Liver (tissue), 9 donors: Measurements from ENCODE around the gene C1S. TPM values are rescaled to one million over a fixed set of nuclear protein-coding genes. Genes with fewer than 3 reads are reported as not detected.

ENCODE experiments used
- DNase-seq: peaks from one replicate; pipeline ENCODE4 v3.0.0-alpha.2; 2017; ENCODE audit warnings: low spot score
- H3K27ac ChIP-seq, 2 donors: one replicate each; pipeline ENCODE4 v1.7.0; 2013; ENCODE audit warnings: inconsistent platforms in 2 of 2, low read length in 2 of 2, control low read depth in 1 of 2, low read depth in 1 of 2, mild to moderate bottlenecking in 1 of 2
- H3K27me3 ChIP-seq, 4 donors: one replicate each; pipeline versions ENCODE4 v1.6.1 to v1.7.0; 2013; ENCODE audit warnings: low read length in 3 of 4, inconsistent platforms in 1 of 4, mild to moderate bottlenecking in 1 of 4, moderate library complexity in 1 of 4; ENCODE audit not compliant: control insufficient read depth in 4 of 4, insufficient read depth in 4 of 4
- H3K36me3 ChIP-seq, 4 donors: one replicate each; pipeline versions ENCODE4 v1.6.1 to v1.7.0; 2013; ENCODE audit warnings: low read length in 3 of 4, mild to moderate bottlenecking in 3 of 4, low read depth in 1 of 4, moderate library complexity in 1 of 4; ENCODE audit not compliant: control insufficient read depth in 4 of 4, insufficient read depth in 3 of 4
- H3K4me1 ChIP-seq, 4 donors: one replicate each; pipeline versions ENCODE4 v1.6.1 to v1.7.0; 2013; ENCODE audit warnings: low read length in 3 of 4, mild to moderate bottlenecking in 3 of 4, moderate library complexity in 1 of 4; ENCODE audit not compliant: control insufficient read depth in 4 of 4, insufficient read depth in 4 of 4
- H3K4me3 ChIP-seq, 3 donors: one replicate each; pipeline versions ENCODE4 v1.6.1 to v1.7.0; 2013; ENCODE audit warnings: low read length in 3 of 3, control low read depth in 1 of 3, low read depth in 1 of 3, mild to moderate bottlenecking in 1 of 3
- H3K9ac ChIP-seq, 2 donors: one replicate each; pipeline ENCODE4 v1.7.0; 2013; ENCODE audit warnings: low read length in 2 of 2, mild to moderate bottlenecking in 2 of 2, moderate library complexity in 2 of 2, control low read depth in 1 of 2, low read depth in 1 of 2
- H3K9me3 ChIP-seq, 4 donors: one replicate each; pipeline versions ENCODE4 v1.6.1 to v1.7.0; 2013; ENCODE audit warnings: low read length in 3 of 4; ENCODE audit not compliant: control insufficient read depth in 4 of 4
- EGR1 ChIP-seq, 2 donors: IDR thresholded peaks; 2 replicates each; pipeline ENCODE4 v1.6.1; 2016 to 2018; ENCODE audit warnings: antibody characterized with exemption in 2 of 2, low read depth in 2 of 2
- FOXA1 ChIP-seq: IDR thresholded peaks from 2 replicates; pipeline ENCODE4 v1.6.1; 2016; ENCODE audit warnings: antibody characterized with exemption
- FOXA2 ChIP-seq: IDR thresholded peaks from 2 replicates; pipeline ENCODE4 v1.6.1; 2016; ENCODE audit warnings: antibody characterized with exemption
- GABPA ChIP-seq, 2 donors: IDR thresholded peaks in 1 of 2; conservative IDR thresholded peaks in 1 of 2; 2 replicates each; pipeline ENCODE4 v1.6.1; 2016; ENCODE audit warnings: antibody characterized with exemption in 2 of 2, mild to moderate bottlenecking in 1 of 2, moderate library complexity in 1 of 2
- HNF4A ChIP-seq, 2 donors: conservative IDR thresholded peaks; 2 replicates each; pipeline ENCODE4 v1.6.1; 2016; ENCODE audit warnings: antibody characterized with exemption in 2 of 2, mild to moderate bottlenecking in 2 of 2
- HNF4G ChIP-seq: IDR thresholded peaks from 2 replicates; pipeline ENCODE4 v1.6.1; 2016; ENCODE audit warnings: antibody characterized with exemption
- JUND ChIP-seq, 2 donors: IDR thresholded peaks; 2 replicates each; pipeline ENCODE4 v1.6.1; 2016; ENCODE audit warnings: antibody characterized with exemption in 2 of 2
- NR2F2 ChIP-seq: IDR thresholded peaks from 2 replicates; pipeline ENCODE4 v1.6.1; 2016; ENCODE audit warnings: antibody characterized with exemption
- RAD21 ChIP-seq, 2 donors: IDR thresholded peaks; 2 replicates each; pipeline ENCODE4 v1.6.1; 2016; ENCODE audit warnings: antibody characterized with exemption in 2 of 2, mild to moderate bottlenecking in 2 of 2
- RXRA ChIP-seq, 2 donors: IDR thresholded peaks; 2 replicates each; pipeline ENCODE4 v1.6.1; 2017 to 2018; ENCODE audit warnings: antibody characterized with exemption in 2 of 2, mild to moderate bottlenecking in 1 of 2
- SP1 ChIP-seq: IDR thresholded peaks from 2 replicates; pipeline ENCODE4 v1.6.1; 2018; ENCODE audit warnings: antibody characterized with exemption, mild to moderate bottlenecking
- TAF1 ChIP-seq: conservative IDR thresholded peaks from 2 replicates; pipeline ENCODE4 v1.6.1; 2016; ENCODE audit warnings: antibody characterized with exemption, mild to moderate bottlenecking
- YY1 ChIP-seq: IDR thresholded peaks from 2 replicates; pipeline ENCODE4 v1.6.1; 2016; ENCODE audit warnings: antibody characterized with exemption, mild to moderate bottlenecking
- WGBS: extraction: QIAGEN DNeasy Blood & Tissue Kit; methylation state at CpG from one replicate; pipeline ENCODE4 v1.1.7; 2013; 5-methylcytosine and 5-hydroxymethylcytosine counted together
- polyA plus RNA-seq, 2 donors: library from polyadenylated mRNA; stranded (reverse) in 1 of 2; unstranded in 1 of 2; fragments of 200-250 nt in 1 of 2; fragments of >200 nt in 1 of 2; fragmentation: Nextera tagmentation in 1 of 2; extraction: Ambion mirVana in 1 of 2; gene quantifications; one replicate each; pipeline versions ENCODE4 v1.2.1 to v1.2.3, GENCODE V29; 2013 to 2015
- total RNA-seq, 2 donors: library from RNA; depleted of rRNA; stranded (reverse); fragments of >200 nt; gene quantifications; one replicate each; pipeline ENCODE4 v1.2.3, GENCODE V29; 2014
- TF ChIP-seq, protein P1 (sequence below): fragments of 150-350 bp; IDR thresholded peaks from 2 replicates; pipeline ENCODE4 v1.5.1; 2017; ENCODE audit warnings: improper control_type of control experiment, low read depth, low read length; ENCODE audit not compliant: missing input control
- TF ChIP-seq, protein P2 (sequence below): IDR thresholded peaks from 2 replicates; pipeline ENCODE4 v1.6.1; 2016; ENCODE audit warnings: antibody characterized with exemption, mild to moderate bottlenecking
- TF ChIP-seq, protein P3 (sequence below): IDR thresholded peaks from 2 replicates; pipeline ENCODE4 v1.6.1; 2016; ENCODE audit warnings: antibody characterized with exemption
- TF ChIP-seq, protein P4 (sequence below): IDR thresholded peaks from 2 replicates; pipeline ENCODE4 v1.6.1; 2016; ENCODE audit warnings: antibody characterized with exemption
- TF ChIP-seq, protein P5 (sequence below): IDR thresholded peaks from 2 replicates; pipeline ENCODE4 v1.6.1; 2016; ENCODE audit warnings: antibody characterized with exemption
- donor health status: healthy.
- donor health status: healthy.
- donor health status: healthy.
- donor health status: healthy.
- donor health status: healthy.

C1S gene
- total and polyA plus RNA-seq, 4 donors, result 267 to 2,029 (median 1,568) TPM

DNA sequence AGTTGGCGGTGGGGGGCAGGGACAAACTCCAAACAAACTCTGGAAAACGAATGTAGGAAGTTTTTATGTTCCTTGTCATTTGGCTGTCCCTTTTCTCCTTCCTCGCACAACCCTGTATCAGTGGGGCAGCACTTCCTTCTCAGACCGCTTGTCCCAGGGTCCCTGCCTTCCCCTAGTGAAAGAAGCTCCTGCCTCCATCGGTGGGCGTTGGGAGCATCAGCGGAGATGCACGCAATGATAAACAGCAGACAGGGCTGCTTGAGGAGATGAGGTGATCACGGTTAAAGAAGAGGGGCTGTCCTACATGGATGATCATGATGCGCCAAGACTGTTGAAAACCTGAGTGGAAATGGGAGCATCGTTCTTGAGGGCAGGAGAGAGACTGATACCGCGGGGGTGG lies 620 bp downstream of the C1S start:
- TF ChIP-seq SP1, result no peak
- TF ChIP-seq, protein P1, sequence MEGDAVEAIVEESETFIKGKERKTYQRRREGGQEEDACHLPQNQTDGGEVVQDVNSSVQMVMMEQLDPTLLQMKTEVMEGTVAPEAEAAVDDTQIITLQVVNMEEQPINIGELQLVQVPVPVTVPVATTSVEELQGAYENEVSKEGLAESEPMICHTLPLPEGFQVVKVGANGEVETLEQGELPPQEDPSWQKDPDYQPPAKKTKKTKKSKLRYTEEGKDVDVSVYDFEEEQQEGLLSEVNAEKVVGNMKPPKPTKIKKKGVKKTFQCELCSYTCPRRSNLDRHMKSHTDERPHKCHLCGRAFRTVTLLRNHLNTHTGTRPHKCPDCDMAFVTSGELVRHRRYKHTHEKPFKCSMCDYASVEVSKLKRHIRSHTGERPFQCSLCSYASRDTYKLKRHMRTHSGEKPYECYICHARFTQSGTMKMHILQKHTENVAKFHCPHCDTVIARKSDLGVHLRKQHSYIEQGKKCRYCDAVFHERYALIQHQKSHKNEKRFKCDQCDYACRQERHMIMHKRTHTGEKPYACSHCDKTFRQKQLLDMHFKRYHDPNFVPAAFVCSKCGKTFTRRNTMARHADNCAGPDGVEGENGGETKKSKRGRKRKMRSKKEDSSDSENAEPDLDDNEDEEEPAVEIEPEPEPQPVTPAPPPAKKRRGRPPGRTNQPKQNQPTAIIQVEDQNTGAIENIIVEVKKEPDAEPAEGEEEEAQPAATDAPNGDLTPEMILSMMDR, result peak; percentile 5
- peak overlapping the region; percentile 94 to 98 for H3K9ac ChIP-seq
- peak overlapping the region; percentile 69 to 79 (median 76) for H3K4me3 ChIP-seq
- no peaks in the 10 kb centered on the region for H3K9me3 ChIP-seq
- peaks cover 3 to 46% (median 37%) of the 10 kb centered on the region in 4 donors for H3K4me1 ChIP-seq
- no peaks in the 10 kb centered on the region for H3K27me3 ChIP-seq
- no peak for DNase-seq
- H3K36me3 ChIP-seq, result peaks cover 2 to 29% (median 11%) of the 10 kb centered on the region in 4 donors
- 28% methylated on average over 13 of the region's 13 CpGs for WGBS
- H3K27ac ChIP-seq, result peak overlapping the region; percentile 91 to 92

DNA sequence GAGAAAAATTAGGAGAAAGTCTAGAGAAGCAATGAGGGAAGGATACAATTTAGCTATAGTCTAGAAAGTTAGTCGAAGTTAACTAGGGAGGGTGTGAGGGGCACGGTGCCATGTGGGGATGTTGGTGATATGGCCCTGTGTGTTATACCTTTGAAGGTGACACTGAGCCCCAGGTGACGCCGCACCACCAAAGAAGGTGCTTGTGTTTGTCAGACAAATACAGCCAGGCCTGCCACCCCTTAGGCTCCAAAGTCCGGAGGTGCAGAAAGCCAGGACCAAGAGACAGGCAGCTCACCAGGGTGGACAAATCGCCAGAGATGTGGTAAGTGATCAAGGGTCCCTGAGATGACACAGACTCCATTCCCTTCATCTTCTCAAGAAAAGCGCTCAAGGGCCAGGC lies 1.1 kb downstream of the C1S start:
- H3K27me3 ChIP-seq, result no peaks in the 10 kb centered on the region
- peak overlapping the region; percentile 91 to 92 for H3K27ac ChIP-seq
- WGBS, result 38% methylated on average over 7 of the region's 7 CpGs
- TF ChIP-seq, protein P2, sequence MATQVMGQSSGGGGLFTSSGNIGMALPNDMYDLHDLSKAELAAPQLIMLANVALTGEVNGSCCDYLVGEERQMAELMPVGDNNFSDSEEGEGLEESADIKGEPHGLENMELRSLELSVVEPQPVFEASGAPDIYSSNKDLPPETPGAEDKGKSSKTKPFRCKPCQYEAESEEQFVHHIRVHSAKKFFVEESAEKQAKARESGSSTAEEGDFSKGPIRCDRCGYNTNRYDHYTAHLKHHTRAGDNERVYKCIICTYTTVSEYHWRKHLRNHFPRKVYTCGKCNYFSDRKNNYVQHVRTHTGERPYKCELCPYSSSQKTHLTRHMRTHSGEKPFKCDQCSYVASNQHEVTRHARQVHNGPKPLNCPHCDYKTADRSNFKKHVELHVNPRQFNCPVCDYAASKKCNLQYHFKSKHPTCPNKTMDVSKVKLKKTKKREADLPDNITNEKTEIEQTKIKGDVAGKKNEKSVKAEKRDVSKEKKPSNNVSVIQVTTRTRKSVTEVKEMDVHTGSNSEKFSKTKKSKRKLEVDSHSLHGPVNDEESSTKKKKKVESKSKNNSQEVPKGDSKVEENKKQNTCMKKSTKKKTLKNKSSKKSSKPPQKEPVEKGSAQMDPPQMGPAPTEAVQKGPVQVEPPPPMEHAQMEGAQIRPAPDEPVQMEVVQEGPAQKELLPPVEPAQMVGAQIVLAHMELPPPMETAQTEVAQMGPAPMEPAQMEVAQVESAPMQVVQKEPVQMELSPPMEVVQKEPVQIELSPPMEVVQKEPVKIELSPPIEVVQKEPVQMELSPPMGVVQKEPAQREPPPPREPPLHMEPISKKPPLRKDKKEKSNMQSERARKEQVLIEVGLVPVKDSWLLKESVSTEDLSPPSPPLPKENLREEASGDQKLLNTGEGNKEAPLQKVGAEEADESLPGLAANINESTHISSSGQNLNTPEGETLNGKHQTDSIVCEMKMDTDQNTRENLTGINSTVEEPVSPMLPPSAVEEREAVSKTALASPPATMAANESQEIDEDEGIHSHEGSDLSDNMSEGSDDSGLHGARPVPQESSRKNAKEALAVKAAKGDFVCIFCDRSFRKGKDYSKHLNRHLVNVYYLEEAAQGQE, result no peak
- TF ChIP-seq FOXA1, result no peak
- TF ChIP-seq, protein P1, result no peak
- peak; percentile 62 for TF ChIP-seq TAF1
- TF ChIP-seq SP1, result peak; percentile 58
- TF ChIP-seq HNF4A (conservative IDR thresholded peaks at IDR 0.05), result peak; percentile 79 to 84
- TF ChIP-seq HNF4G, result peak; percentile 71
- no peak for TF ChIP-seq EGR1 (IDR thresholded peaks at IDR 0.05; ENCODE audit: low read depth in 2 of 2)
- no peak for TF ChIP-seq NR2F2
- TF ChIP-seq YY1, result peak; percentile 22
- TF ChIP-seq JUND (IDR thresholded peaks at IDR 0.05), result no peak
- TF ChIP-seq, protein P3, sequence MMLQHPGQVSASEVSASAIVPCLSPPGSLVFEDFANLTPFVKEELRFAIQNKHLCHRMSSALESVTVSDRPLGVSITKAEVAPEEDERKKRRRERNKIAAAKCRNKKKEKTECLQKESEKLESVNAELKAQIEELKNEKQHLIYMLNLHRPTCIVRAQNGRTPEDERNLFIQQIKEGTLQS, result no peak
- TF ChIP-seq, protein P4, sequence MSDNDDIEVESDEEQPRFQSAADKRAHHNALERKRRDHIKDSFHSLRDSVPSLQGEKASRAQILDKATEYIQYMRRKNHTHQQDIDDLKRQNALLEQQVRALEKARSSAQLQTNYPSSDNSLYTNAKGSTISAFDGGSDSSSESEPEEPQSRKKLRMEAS, result no peak
- no peak for TF ChIP-seq FOXA2
- TF ChIP-seq RAD21 (IDR thresholded peaks at IDR 0.05), result peak in 1 of 2 donors; percentile 37
- TF ChIP-seq GABPA (IDR thresholded peaks at IDR 0.05 in 1 of 2, conservative IDR thresholded peaks at IDR 0.05 in 1 of 2), result no peak
- TF ChIP-seq, protein P5, sequence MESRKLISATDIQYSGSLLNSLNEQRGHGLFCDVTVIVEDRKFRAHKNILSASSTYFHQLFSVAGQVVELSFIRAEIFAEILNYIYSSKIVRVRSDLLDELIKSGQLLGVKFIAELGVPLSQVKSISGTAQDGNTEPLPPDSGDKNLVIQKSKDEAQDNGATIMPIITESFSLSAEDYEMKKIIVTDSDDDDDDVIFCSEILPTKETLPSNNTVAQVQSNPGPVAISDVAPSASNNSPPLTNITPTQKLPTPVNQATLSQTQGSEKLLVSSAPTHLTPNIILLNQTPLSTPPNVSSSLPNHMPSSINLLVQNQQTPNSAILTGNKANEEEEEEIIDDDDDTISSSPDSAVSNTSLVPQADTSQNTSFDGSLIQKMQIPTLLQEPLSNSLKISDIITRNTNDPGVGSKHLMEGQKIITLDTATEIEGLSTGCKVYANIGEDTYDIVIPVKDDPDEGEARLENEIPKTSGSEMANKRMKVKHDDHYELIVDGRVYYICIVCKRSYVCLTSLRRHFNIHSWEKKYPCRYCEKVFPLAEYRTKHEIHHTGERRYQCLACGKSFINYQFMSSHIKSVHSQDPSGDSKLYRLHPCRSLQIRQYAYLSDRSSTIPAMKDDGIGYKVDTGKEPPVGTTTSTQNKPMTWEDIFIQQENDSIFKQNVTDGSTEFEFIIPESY, result no peak
- peak; percentile 39 to 51 for TF ChIP-seq RXRA (IDR thresholded peaks at IDR 0.05)
- H3K4me1 ChIP-seq, result peaks cover 3 to 50% (median 42%) of the 10 kb centered on the region in 4 donors
- H3K9me3 ChIP-seq, result no peaks in the 10 kb centered on the region
- H3K36me3 ChIP-seq, result peaks cover 2 to 33% (median 16%) of the 10 kb centered on the region in 4 donors
- no peak for DNase-seq
- H3K9ac ChIP-seq, result peak overlapping the region; percentile 94 to 98
- H3K4me3 ChIP-seq, result peak overlapping the region; percentile 69 to 79 (median 76)
